ENCODE data around the gene KIAA0232. TPM values are rescaled to one million over a fixed set of nuclear protein-coding genes. Genes with fewer than 3 reads are reported as not detected.

Gene KIAA0232
- polyA plus RNA-seq, 1 donor from 2014 or later = 57.6 TPM

GRCh38 chr4:6920171-6920570 is 137.6 kb downstream of the KIAA0232 start:
- H3K4me3 ChIP-seq (ENCODE audit: low read length) = no peak overlapping the region
- no peak overlapping the region for H2AFZ ChIP-seq (ENCODE audit: low read depth, low read length)
- H3K27ac ChIP-seq (ENCODE audit: low read length) = no peak overlapping the region

GRCh38 chr4:6923507-6923906 is 141.0 kb downstream of the KIAA0232 start:
- H3K4me2 ChIP-seq (ENCODE audit: low read length) = no peak overlapping the region
- no peaks in the 10 kb centered on the region for H3K36me3 ChIP-seq (ENCODE audit: insufficient read depth, low read length)
- H3K79me2 ChIP-seq (replicated peaks; ENCODE audit: insufficient read depth, low read length) = no peaks in the 10 kb centered on the region
- no peak overlapping the region for H3K27ac ChIP-seq (ENCODE audit: low read length)
- H3K9me3 ChIP-seq (ENCODE audit: low read length) = no peaks in the 10 kb centered on the region
- H4K20me1 ChIP-seq (ENCODE audit: insufficient read depth) = no peaks in the 10 kb centered on the region
- no peak overlapping the region for H3K9ac ChIP-seq (ENCODE audit: low read length)
- no peaks in the 10 kb centered on the region for H3F3A ChIP-seq (ENCODE audit: insufficient read depth, low read length, poor library complexity, severe bottlenecking)
- no peak overlapping the region for H2AFZ ChIP-seq (ENCODE audit: low read depth, low read length)
- no peaks in the 10 kb centered on the region for H3K9me2 ChIP-seq (ENCODE audit: insufficient read depth, low read length)
- H3K4me3 ChIP-seq (ENCODE audit: low read length) = no peak overlapping the region
- TF ChIP-seq SMC3 (conservative IDR thresholded peaks at IDR 0.05; ENCODE audit: poor library complexity) = no peak
- no peaks in the 10 kb centered on the region for H3K27me3 ChIP-seq (ENCODE audit: insufficient read depth, low read depth, low read length)

More at GRCh38 chr4:6920171-6920570, 137.6 kb downstream of the KIAA0232 start:
- no peaks in the 10 kb centered on the region for H3F3A ChIP-seq (ENCODE audit: insufficient read depth, low read length, poor library complexity, severe bottlenecking)
- TF ChIP-seq MXI1 (conservative IDR thresholded peaks at IDR 0.05; ENCODE audit: poor library complexity, severe bottlenecking) = no peak
- no peak for TF ChIP-seq EZH2 (IDR thresholded peaks at IDR 0.05; ENCODE audit: borderline replicate concordance, insufficient read depth, low read length, poor library complexity, severe bottlenecking)
- TF ChIP-seq POLR2AphosphoS5 (IDR thresholded peaks at IDR 0.05) = no peak
- TF ChIP-seq CTCF (IDR thresholded peaks at IDR 0.05; ENCODE audit: poor library complexity, severe bottlenecking) = no peak
- TF ChIP-seq REST (IDR thresholded peaks at IDR 0.05; ENCODE audit: borderline replicate concordance) = no peak
- TF ChIP-seq SMC3 (conservative IDR thresholded peaks at IDR 0.05; ENCODE audit: poor library complexity) = no peak
- TF ChIP-seq RAD21 (conservative IDR thresholded peaks at IDR 0.05) = no peak
- TF ChIP-seq TAF1 (IDR thresholded peaks at IDR 0.05; ENCODE audit: low read depth) = no peak
- TF ChIP-seq EP300 (conservative IDR thresholded peaks at IDR 0.05; ENCODE audit: poor library complexity, severe bottlenecking) = no peak
- H3K9ac ChIP-seq (ENCODE audit: low read length) = no peak overlapping the region
- H3K36me3 ChIP-seq (ENCODE audit: insufficient read depth, low read length) = no peaks in the 10 kb centered on the region
- H3K79me2 ChIP-seq (replicated peaks; ENCODE audit: insufficient read depth, low read length) = no peaks in the 10 kb centered on the region
- no peaks in the 10 kb centered on the region for H3K27me3 ChIP-seq (ENCODE audit: insufficient read depth, low read depth, low read length)
- no peaks in the 10 kb centered on the region for H3K9me3 ChIP-seq (ENCODE audit: low read length)
- H3K4me2 ChIP-seq (ENCODE audit: low read length) = no peak overlapping the region
- H4K20me1 ChIP-seq (ENCODE audit: insufficient read depth) = no peaks in the 10 kb centered on the region
- H3K9me2 ChIP-seq (ENCODE audit: insufficient read depth, low read length) = no peaks in the 10 kb centered on the region

- no peaks in the 10 kb centered on the region for H3K27me3 ChIP-seq (ENCODE audit: insufficient read depth, low read depth, low read length)
- H3K36me3 ChIP-seq (ENCODE audit: insufficient read depth, low read length) = no peaks in the 10 kb centered on the region
- TF ChIP-seq EZH2 (IDR thresholded peaks at IDR 0.05; ENCODE audit: borderline replicate concordance, insufficient read depth, low read length, poor library complexity, severe bottlenecking) = no peak
- no peak for TF ChIP-seq SMC3 (conservative IDR thresholded peaks at IDR 0.05; ENCODE audit: poor library complexity)
- TF ChIP-seq RAD21 (conservative IDR thresholded peaks at IDR 0.05) = no peak
- no peak for TF ChIP-seq POLR2AphosphoS5 (IDR thresholded peaks at IDR 0.05)
- no peak for TF ChIP-seq MXI1 (conservative IDR thresholded peaks at IDR 0.05; ENCODE audit: poor library complexity, severe bottlenecking)
- TF ChIP-seq TAF1 (IDR thresholded peaks at IDR 0.05; ENCODE audit: low read depth) = no peak
- TF ChIP-seq REST (IDR thresholded peaks at IDR 0.05; ENCODE audit: borderline replicate concordance) = no peak
- TF ChIP-seq EP300 (conservative IDR thresholded peaks at IDR 0.05; ENCODE audit: poor library complexity, severe bottlenecking) = no peak
- no peak for TF ChIP-seq CTCF (IDR thresholded peaks at IDR 0.05; ENCODE audit: poor library complexity, severe bottlenecking)
- H2AFZ ChIP-seq (ENCODE audit: low read depth, low read length) = no peak overlapping the region
- no peaks in the 10 kb centered on the region for H3F3A ChIP-seq (ENCODE audit: insufficient read depth, low read length, poor library complexity, severe bottlenecking)
- no peaks in the 10 kb centered on the region for H3K79me2 ChIP-seq (replicated peaks; ENCODE audit: insufficient read depth, low read length)
- H3K9me3 ChIP-seq (ENCODE audit: low read length) = no peaks in the 10 kb centered on the region
- H3K9ac ChIP-seq (ENCODE audit: low read length) = no peak overlapping the region
- no peak overlapping the region for H3K27ac ChIP-seq (ENCODE audit: low read length)
- no peaks in the 10 kb centered on the region for H3K9me2 ChIP-seq (ENCODE audit: insufficient read depth, low read length)
- no peaks in the 10 kb centered on the region for H4K20me1 ChIP-seq (ENCODE audit: insufficient read depth)
- no peak overlapping the region for H3K4me3 ChIP-seq (ENCODE audit: low read length)
- H3K4me2 ChIP-seq (ENCODE audit: low read length) = no peak overlapping the region
Observed at GRCh38 chr4:6924361-6924779, 141.8 kb downstream of the KIAA0232 start.

Measured in neural cell (in vitro differentiated cells).